ENCODE measurements around the gene ASIC2. TPM values are rescaled to one million over a fixed set of nuclear protein-coding genes. Genes with fewer than 3 reads are reported as not detected.

The ASIC2 gene
- total RNA-seq, 1 experiment from 2014 or later, result not detected

DNA sequence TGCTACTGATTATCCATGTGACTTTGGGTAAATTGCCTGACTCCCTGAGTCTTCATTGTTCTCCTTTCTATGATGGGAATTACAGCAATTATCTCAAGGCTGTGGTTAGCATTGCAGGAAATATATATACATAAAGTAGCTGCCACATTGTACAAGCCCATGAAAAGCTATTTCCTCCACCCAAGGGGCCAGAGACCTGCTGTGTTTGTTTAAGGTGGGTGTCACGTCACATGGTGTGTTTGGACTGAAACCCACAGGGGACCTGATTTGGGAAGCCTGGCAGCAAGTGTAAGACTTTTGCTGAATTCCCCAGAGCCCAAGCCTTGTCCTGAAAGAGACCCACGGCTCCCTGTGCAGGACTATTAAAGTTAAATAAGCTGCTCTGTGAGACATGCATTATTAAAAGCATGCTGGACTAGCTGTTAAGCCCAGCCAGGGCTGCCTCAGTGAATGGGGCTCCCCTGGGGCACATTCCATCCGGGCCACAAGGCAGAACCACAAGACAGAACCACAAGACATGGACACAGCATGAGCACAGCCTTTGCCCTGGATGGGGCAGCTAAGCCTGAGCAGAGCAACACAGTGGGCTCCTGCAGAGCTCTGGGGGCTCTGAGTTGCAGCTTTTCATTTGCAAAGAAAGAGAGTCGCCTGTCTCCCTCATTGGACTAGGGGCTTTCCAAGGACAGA lies 152.5 kb downstream of the ASIC2 start:
- CTCF ChIA-PET, result no interaction called here

More for the DNA sequence above, 152.5 kb downstream of the ASIC2 start:
- Histone ChIP-seq H3K4me3 (replicated peaks in 1 of 2; ENCODE audit: low read depth in 1 of 2, low read length in 2 of 2) (no peak overlapping the region), H3K79me2 (ENCODE audit: insufficient read depth, low read length) (no peaks in the 10 kb centered on the region), H3K9me3 (ENCODE audit: control insufficient read depth in 1 of 2, insufficient read depth in 1 of 2, low read depth in 1 of 2, low read length in 2 of 2) (no peaks in the 10 kb centered on the region), H3K36me3 (ENCODE audit: control insufficient read depth in 1 of 2, insufficient read depth in 2 of 2, low read length in 2 of 2) (no peaks in the 10 kb centered on the region), H3K27ac (ENCODE audit: low read depth, low read length) (no peak overlapping the region), H3K9me2 (ENCODE audit: insufficient read depth) (no peaks in the 10 kb centered on the region), H3K27me3 (ENCODE audit: insufficient read depth, low read length) (0 out of 2 replicates have a peak, but pooled peaks cover 11% of the 10 kb centered on the region), H3K4me1 (ENCODE audit: control insufficient read depth in 1 of 2, insufficient read depth in 2 of 2, low read length in 2 of 2) (no peaks in the 10 kb centered on the region), H2AFZ (ENCODE audit: low read depth, low read length, poor library complexity, severe bottlenecking) (no peak overlapping the region), H4K20me1 (ENCODE audit: insufficient read depth) (no peaks in the 10 kb centered on the region), H3K4me2 (ENCODE audit: low read length) (no peak overlapping the region), H3K9ac (ENCODE audit: low read length) (no peak overlapping the region)
- ATAC-seq (no peak), DNase-seq (ENCODE audit: low read depth, low spot score) (no peak)
- RAD21 ChIA-PET (ENCODE audit: low non-redundant PET in 1 of 2, low total read pairs in 2 of 2, uncharacterized antibody in 2 of 2, unreplicated experiment in 2 of 2), result no interaction called here
- BruUV-seq (replicated peaks), result no TSS peak
- POLR2A ChIA-PET, result no interaction called here
- no peak for TF ChIP-seq FOSL1 (IDR thresholded peaks at IDR 0.05; ENCODE audit: low read depth)
- no peak for TF ChIP-seq YY1 (IDR thresholded peaks at IDR 0.05; ENCODE audit: extremely low read depth, insufficient replicate concordance, low read depth, low read length)
- TF ChIP-seq, protein P1, sequence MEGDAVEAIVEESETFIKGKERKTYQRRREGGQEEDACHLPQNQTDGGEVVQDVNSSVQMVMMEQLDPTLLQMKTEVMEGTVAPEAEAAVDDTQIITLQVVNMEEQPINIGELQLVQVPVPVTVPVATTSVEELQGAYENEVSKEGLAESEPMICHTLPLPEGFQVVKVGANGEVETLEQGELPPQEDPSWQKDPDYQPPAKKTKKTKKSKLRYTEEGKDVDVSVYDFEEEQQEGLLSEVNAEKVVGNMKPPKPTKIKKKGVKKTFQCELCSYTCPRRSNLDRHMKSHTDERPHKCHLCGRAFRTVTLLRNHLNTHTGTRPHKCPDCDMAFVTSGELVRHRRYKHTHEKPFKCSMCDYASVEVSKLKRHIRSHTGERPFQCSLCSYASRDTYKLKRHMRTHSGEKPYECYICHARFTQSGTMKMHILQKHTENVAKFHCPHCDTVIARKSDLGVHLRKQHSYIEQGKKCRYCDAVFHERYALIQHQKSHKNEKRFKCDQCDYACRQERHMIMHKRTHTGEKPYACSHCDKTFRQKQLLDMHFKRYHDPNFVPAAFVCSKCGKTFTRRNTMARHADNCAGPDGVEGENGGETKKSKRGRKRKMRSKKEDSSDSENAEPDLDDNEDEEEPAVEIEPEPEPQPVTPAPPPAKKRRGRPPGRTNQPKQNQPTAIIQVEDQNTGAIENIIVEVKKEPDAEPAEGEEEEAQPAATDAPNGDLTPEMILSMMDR (IDR thresholded peaks at IDR 0.05 in 2 of 3, conservative IDR thresholded peaks at IDR 0.05 in 1 of 3; ENCODE audit: borderline replicate concordance in 1 of 3, insufficient read depth in 1 of 3, low read depth in 2 of 3, low read length in 2 of 3), result no peak
- TF ChIP-seq TCF7L2 (IDR thresholded peaks at IDR 0.05; ENCODE audit: borderline replicate concordance, extremely low read depth, insufficient read depth, insufficient read length), result no peak
- TF ChIP-seq SP1 (IDR thresholded peaks at IDR 0.05; ENCODE audit: low read depth), result no peak
- no peak for TF ChIP-seq ELF1 (IDR thresholded peaks at IDR 0.05; ENCODE audit: borderline replicate concordance, low read depth)
- TF ChIP-seq ZFX (IDR thresholded peaks at IDR 0.05), result no peak
- TF ChIP-seq, protein P2, sequence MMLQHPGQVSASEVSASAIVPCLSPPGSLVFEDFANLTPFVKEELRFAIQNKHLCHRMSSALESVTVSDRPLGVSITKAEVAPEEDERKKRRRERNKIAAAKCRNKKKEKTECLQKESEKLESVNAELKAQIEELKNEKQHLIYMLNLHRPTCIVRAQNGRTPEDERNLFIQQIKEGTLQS (IDR thresholded peaks at IDR 0.05), result no peak
- TF ChIP-seq SIN3A (IDR thresholded peaks at IDR 0.05; ENCODE audit: low read depth), result no peak
- no peak for TF ChIP-seq RAD21 (IDR thresholded peaks at IDR 0.05; ENCODE audit: low read depth)
- no peak for TF ChIP-seq EZH2phosphoT487 (IDR thresholded peaks at IDR 0.05; ENCODE audit: borderline replicate concordance)
- no peak for TF ChIP-seq EGR1 (IDR thresholded peaks at IDR 0.05; ENCODE audit: low read depth)
- no peak for TF ChIP-seq CEBPB (IDR thresholded peaks at IDR 0.05; ENCODE audit: low read depth)
- TF ChIP-seq POLR2AphosphoS5 (IDR thresholded peaks at IDR 0.05; ENCODE audit: low read depth, low read length), result no peak
- intact Hi-C loops (cut with micrococcal nuclease), result no loop called here
